Effector memory CD4-positive, alpha-beta T cell (primary cell): Measurements from ENCODE around the gene PET100.

ENCODE experiments used
- DNase-seq, 3 donors: peaks; one replicate each; pipeline ENCODE4 v3.0.0-alpha.2; 2020
- H3K27ac ChIP-seq: 2 replicates; pipeline ENCODE4 v1.7.0; 2013; ENCODE audit warnings: mild to moderate bottlenecking, low read length, moderate library complexity; ENCODE audit not compliant: insufficient read depth, poor library complexity, severe bottlenecking
- H3K27me3 ChIP-seq: replicated peaks from 2 replicates; pipeline ENCODE4 v1.7.0; 2013; ENCODE audit warnings: mild to moderate bottlenecking, low read length; ENCODE audit not compliant: insufficient read depth, control insufficient read depth, poor library complexity, severe bottlenecking
- H3K36me3 ChIP-seq: 2 replicates; pipeline ENCODE4 v1.7.0; 2013; ENCODE audit warnings: mild to moderate bottlenecking, low read length, moderate library complexity; ENCODE audit not compliant: control insufficient read depth, insufficient read depth
- H3K4me1 ChIP-seq: 2 replicates; pipeline ENCODE4 v1.7.0; 2013; ENCODE audit warnings: low read length, mild to moderate bottlenecking; ENCODE audit not compliant: control insufficient read depth, insufficient read depth, poor library complexity, severe bottlenecking
- H3K4me3 ChIP-seq: 2 replicates; pipeline ENCODE4 v1.7.0; 2013; ENCODE audit warnings: low read length, low read depth, mild to moderate bottlenecking; ENCODE audit not compliant: insufficient read depth, poor library complexity, severe bottlenecking
- H3K9me3 ChIP-seq: 2 replicates; pipeline ENCODE4 v1.7.0; 2013; ENCODE audit warnings: mild to moderate bottlenecking, low read length, moderate library complexity; ENCODE audit not compliant: control insufficient read depth

PET100 gene

DNA sequence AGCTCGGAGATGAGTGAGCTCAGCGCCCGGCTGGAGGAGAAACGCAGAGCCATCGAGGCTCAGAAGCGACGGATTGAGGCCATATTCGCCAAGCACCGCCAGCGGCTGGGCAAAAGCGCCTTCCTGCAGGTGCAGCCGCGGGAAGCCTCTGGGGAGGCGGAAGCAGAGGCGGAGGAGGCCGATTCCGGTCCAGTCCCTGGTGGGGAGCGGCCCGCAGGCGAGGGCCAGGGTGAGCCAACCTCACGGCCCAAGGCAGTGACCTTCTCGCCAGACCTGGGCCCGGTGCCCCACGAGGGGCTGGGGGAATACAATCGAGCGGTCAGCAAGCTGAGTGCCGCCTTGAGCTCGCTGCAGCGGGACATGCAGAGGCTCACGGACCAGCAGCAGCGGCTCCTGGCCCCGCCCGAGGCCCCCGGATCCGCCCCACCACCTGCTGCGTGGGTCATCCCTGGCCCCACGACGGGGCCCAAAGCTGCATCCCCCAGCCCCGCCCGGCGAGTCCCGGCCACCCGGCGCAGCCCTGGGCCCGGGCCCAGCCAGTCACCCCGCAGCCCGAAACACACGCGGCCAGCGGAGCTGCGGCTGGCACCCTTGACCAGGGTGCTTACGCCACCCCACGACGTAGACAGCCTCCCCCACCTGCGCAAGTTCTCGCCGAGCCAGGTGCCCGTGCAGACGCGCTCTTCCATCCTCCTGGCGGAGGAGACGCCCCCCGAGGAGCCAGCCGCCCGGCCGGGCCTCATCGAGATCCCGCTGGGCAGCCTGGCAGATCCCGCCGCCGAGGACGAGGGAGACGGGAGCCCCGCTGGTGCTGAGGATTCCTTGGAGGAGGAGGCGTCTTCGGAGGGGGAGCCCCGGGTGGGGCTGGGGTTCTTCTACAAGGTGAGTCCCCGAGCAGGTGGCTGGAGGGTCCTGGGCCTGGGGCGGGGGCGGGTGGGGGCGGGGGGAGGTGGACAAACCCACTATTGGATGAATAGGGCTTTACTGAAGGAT, 17.0 kb upstream of the PET100 start:
- H3K36me3 ChIP-seq = no peaks in the 10 kb centered on the region

DNA sequence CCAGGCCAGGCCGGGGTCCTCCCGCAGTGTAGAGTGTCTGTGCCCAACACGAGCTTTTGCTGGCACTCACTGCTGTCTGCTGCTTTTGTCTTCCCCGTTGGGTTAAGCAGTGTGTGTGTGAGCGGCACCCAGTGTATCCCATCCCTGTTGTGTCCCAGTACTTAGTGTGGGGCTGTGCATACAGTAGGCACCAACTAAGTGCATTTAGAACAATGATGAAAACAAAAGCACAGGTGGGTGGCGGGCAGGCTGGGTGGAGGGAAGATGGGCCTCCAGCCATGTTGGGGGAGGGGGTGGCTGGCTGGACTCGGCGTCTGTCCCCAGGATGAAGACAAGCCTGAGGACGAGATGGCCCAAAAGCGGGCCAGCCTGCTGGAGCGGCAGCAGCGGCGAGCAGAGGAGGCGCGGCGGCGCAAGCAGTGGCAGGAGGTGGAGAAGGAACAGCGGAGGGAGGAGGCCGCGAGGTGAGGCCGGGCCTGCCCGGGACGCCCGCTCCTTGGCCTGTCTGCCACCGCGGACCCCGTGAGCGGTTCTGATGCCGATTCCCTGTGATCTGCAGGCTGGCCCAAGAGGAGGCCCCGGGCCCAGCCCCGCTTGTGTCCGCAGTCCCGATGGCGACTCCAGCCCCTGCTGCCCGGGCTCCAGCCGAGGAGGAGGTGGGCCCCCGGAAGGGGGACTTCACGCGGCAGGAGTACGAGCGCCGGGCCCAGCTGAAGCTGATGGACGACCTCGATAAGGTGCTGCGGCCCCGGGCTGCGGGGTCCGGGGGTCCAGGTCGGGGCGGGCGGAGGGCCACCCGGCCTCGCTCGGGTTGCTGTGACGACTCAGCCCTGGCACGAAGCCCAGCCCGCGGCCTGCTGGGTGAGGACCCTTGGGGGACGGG, 14.5 kb upstream of the PET100 start:
- Histone ChIP-seq H3K9me3 (no peaks in the 10 kb centered on the region), H3K4me1 (no peaks in the 10 kb centered on the region), H3K27ac (no peak overlapping the region), H3K36me3 (peaks cover 11% of the 10 kb centered on the region), H3K4me3 (no peak overlapping the region), H3K27me3 (no peaks in the 10 kb centered on the region)
- no peak for DNase-seq

More for the DNA sequence above, 17.0 kb upstream of the PET100 start:
- H3K27me3 ChIP-seq = no peaks in the 10 kb centered on the region
- no peaks in the 10 kb centered on the region for H3K4me1 ChIP-seq
- H3K27ac ChIP-seq = no peak overlapping the region
- DNase-seq = no peak
- H3K4me3 ChIP-seq = no peak overlapping the region
- no peaks in the 10 kb centered on the region for H3K9me3 ChIP-seq

DNA sequence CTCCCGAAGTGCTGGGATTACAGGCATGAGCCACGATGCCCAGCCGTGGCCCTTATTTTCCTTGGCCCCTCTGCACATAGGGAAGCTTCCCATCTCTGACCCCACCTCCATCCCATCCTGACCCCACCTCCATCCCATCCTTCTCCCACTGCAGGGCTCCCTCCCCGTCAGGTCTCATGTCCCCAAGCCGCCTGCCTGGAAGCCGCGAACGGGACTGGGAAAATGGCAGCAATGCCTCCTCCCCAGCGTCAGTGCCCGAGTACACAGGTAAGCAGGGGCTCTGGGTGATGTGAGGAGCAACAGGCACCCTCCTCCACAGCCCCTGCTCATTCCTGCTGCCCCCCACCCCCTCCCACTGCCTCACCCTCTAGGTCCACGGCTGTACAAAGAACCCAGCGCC, 12.4 kb upstream of the PET100 start:
- Histone ChIP-seq H3K9me3 (no peaks in the 10 kb centered on the region), H3K27ac (no peak overlapping the region), H3K27me3 (no peaks in the 10 kb centered on the region), H3K4me1 (no peaks in the 10 kb centered on the region), H3K4me3 (no peak overlapping the region), H3K36me3 (peaks cover 32% of the 10 kb centered on the region)
- no peak for DNase-seq

GRCh38 chr19:7617735-7618134, 11.9 kb upstream of the PET100 start:
- peaks cover 38% of the 10 kb centered on the region for H3K36me3 ChIP-seq
- H3K4me3 ChIP-seq = no peak overlapping the region
- H3K9me3 ChIP-seq = no peaks in the 10 kb centered on the region
- no peak for DNase-seq
- H3K4me1 ChIP-seq = no peaks in the 10 kb centered on the region
- no peaks in the 10 kb centered on the region for H3K27me3 ChIP-seq
- no peak overlapping the region for H3K27ac ChIP-seq

DNA sequence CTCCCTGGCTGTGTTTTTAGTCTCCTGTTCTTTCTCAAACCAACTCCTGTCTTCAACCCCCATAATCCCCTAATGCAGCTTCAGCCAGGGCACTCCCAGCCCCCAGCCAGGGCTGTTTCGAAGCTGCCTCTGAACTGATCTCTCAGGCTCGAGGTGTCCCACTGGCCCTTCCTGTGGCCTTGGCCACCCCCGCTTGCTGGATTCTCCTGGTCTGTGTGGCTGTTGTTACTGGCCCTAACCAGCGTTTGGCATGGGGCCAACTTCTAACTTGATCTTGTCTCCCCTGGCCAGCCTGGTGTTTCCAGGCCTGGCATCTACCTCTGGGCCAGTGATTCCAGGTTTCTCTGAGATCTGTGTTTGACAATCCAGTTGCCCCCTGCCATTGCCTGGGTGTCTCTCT, 11.2 kb upstream of the PET100 start:
- H3K4me3 ChIP-seq = no peak overlapping the region
- H3K4me1 ChIP-seq = no peaks in the 10 kb centered on the region
- no peak for DNase-seq
- H3K27ac ChIP-seq = no peak overlapping the region
- no peaks in the 10 kb centered on the region for H3K27me3 ChIP-seq
- peaks cover 44% of the 10 kb centered on the region for H3K36me3 ChIP-seq
- no peaks in the 10 kb centered on the region for H3K9me3 ChIP-seq

- Histone ChIP-seq H3K4me3 (no peak overlapping the region), H3K4me1 (no peaks in the 10 kb centered on the region), H3K27me3 (no peaks in the 10 kb centered on the region), H3K36me3 (peaks cover 50% of the 10 kb centered on the region), H3K27ac (no peak overlapping the region), H3K9me3 (no peaks in the 10 kb centered on the region)
- DNase-seq = no peak
Observed at GRCh38 chr19:7618771-7619510, 10.7 kb upstream of the PET100 start.

DNA sequence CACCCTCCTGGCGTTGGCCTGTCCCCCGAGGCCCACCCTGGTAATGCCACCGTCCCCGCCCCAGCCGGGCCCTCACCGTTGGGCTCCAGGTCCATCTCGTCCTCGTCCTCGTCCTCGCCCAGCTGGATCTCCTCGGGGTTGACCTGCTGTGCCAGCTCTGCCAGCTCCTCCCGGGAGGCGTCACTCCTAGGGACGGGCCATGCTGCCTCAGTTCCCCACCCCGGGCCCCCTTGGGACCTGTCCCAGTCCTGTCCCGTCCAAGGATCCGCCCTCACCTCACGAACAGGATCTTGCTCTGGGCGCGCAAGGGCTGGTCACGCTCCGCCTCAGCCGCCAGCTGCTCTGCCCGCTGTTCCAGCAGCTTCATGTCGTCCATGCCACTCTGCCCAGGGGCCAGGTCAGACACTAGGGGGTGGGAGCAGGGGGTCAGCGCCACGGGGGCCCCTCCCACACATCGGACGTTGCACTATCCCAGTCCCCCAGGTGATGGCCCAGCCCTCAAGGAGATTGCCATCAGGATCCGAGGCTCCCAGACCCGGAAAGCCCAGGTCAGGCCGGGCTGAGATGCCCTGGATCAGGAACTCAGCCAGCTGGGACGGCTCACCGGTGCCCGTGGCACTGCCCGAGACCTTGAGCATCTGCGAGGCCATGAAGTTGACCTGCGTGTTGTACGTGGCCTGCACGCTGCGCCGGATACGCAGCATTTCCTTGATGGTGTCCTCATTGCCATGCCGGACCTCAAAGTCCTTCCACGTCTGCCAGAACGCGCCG, 9.7 kb upstream of the PET100 start:
- Histone ChIP-seq H3K36me3 (peaks cover 56% of the 10 kb centered on the region), H3K9me3 (no peaks in the 10 kb centered on the region), H3K27me3 (no peaks in the 10 kb centered on the region), H3K4me3 (no peak overlapping the region), H3K4me1 (no peaks in the 10 kb centered on the region), H3K27ac (no peak overlapping the region)
- no peak for DNase-seq

DNA sequence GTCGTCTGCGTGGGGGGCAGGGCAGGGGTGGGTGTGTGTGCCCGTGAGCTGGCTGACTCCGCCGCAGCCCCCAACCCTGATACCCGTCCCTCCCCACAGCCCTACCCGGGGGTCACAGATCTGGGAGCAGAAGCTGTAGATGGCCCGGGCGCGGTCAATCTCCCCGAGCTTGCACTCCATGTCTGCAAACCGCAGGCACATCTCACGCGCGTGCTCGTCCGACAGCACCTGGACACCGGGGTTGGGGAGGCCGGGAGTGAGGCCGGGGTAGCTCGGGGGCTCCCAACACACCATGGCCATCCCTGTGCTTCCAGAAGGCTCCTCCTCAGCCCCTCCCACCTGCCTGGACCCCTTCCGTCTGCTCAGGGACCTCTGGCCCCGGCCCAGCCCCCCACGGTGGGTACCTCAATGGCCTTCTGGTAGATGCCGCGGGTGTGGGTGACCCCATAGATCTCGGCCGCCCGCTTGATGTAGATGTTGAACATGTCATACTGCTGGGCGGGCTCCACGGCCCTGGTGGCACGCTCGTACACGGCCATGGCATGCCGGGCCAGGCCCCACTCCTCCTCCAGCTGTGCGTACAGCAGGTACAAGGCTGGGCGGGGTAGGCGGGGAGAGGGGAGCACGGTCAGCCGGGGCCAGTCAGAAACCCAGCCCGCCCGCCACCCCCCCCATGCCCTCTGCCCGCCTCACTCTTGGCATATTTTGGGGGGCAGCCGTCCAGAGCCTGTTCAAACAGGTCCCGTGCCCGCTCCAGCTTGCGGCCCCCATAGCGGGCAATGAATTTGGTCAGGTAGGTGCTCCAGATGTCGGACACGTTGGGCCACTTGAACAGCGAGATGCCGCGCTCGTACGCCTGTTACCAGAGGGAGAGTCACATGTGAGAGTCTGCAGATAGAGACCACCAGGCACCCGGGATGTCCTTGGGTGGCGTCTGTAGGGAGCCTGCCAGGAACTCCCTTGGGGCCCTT, 8.9 kb upstream of the PET100 start:
- Histone ChIP-seq H3K36me3 (peaks cover 65% of the 10 kb centered on the region), H3K4me1 (no peaks in the 10 kb centered on the region), H3K4me3 (no peak overlapping the region)

More for the DNA sequence above, 8.9 kb upstream of the PET100 start:
- no peak overlapping the region for H3K27ac ChIP-seq
- no peaks in the 10 kb centered on the region for H3K9me3 ChIP-seq
- H3K27me3 ChIP-seq = no peaks in the 10 kb centered on the region
- DNase-seq = no peak
